DMS 273 (cell line): ENCODE measurements around the gene C3orf62.

Source experiments
- DNase-seq: peaks from one replicate; lab custom pipeline; 2025; ENCODE audit not compliant: unreplicated experiment; lab: John Stamatoyannopoulos, UW

The C3orf62 gene

GRCh38 chr3:49219132-49219531 is 57.9 kb downstream of the C3orf62 start:
- no peak for DNase-seq
